Liver (tissue), 9 donors: Measurements from ENCODE around the gene PFN1. TPM values are rescaled to one million over a fixed set of nuclear protein-coding genes. Genes with fewer than 3 reads are reported as not detected.
A peak's percentile ranks its signal among the peaks of the same experiment; 100 is the strongest.
"Not testable (repeated sequence)": the region's sequence is repeated elsewhere in the genome, so short reads cannot be mapped to it uniquely, and the experiment has no call there.

ENCODE experiments used
- DNase-seq: peaks from one replicate; pipeline ENCODE4 v3.0.0-alpha.2; 2017; ENCODE audit warnings: low spot score
- H3K27ac ChIP-seq, 2 donors: one replicate each; pipeline ENCODE4 v1.7.0; 2013; ENCODE audit warnings: inconsistent platforms in 2 of 2, low read length in 2 of 2, control low read depth in 1 of 2, low read depth in 1 of 2, mild to moderate bottlenecking in 1 of 2
- H3K27me3 ChIP-seq, 4 donors: one replicate each; pipeline versions ENCODE4 v1.6.1 to v1.7.0; 2013; ENCODE audit warnings: low read length in 3 of 4, inconsistent platforms in 1 of 4, mild to moderate bottlenecking in 1 of 4, moderate library complexity in 1 of 4; ENCODE audit not compliant: control insufficient read depth in 4 of 4, insufficient read depth in 4 of 4
- H3K36me3 ChIP-seq, 4 donors: one replicate each; pipeline versions ENCODE4 v1.6.1 to v1.7.0; 2013; ENCODE audit warnings: low read length in 3 of 4, mild to moderate bottlenecking in 3 of 4, low read depth in 1 of 4, moderate library complexity in 1 of 4; ENCODE audit not compliant: control insufficient read depth in 4 of 4, insufficient read depth in 3 of 4
- H3K4me1 ChIP-seq, 4 donors: one replicate each; pipeline versions ENCODE4 v1.6.1 to v1.7.0; 2013; ENCODE audit warnings: low read length in 3 of 4, mild to moderate bottlenecking in 3 of 4, moderate library complexity in 1 of 4; ENCODE audit not compliant: control insufficient read depth in 4 of 4, insufficient read depth in 4 of 4
- H3K4me3 ChIP-seq, 3 donors: one replicate each; pipeline versions ENCODE4 v1.6.1 to v1.7.0; 2013; ENCODE audit warnings: low read length in 3 of 3, control low read depth in 1 of 3, low read depth in 1 of 3, mild to moderate bottlenecking in 1 of 3
- H3K9ac ChIP-seq, 2 donors: one replicate each; pipeline ENCODE4 v1.7.0; 2013; ENCODE audit warnings: low read length in 2 of 2, mild to moderate bottlenecking in 2 of 2, moderate library complexity in 2 of 2, control low read depth in 1 of 2, low read depth in 1 of 2
- H3K9me3 ChIP-seq, 4 donors: one replicate each; pipeline versions ENCODE4 v1.6.1 to v1.7.0; 2013; ENCODE audit warnings: low read length in 3 of 4; ENCODE audit not compliant: control insufficient read depth in 4 of 4
- ATF3 ChIP-seq: IDR thresholded peaks from 2 replicates; pipeline ENCODE4 v1.6.1; 2016; ENCODE audit warnings: antibody characterized with exemption
- CTCF ChIP-seq: fragments of 150-350 bp; IDR thresholded peaks from 2 replicates; pipeline ENCODE4 v1.5.1; 2017; ENCODE audit warnings: improper control_type of control experiment, low read depth, low read length; ENCODE audit not compliant: missing input control
- EGR1 ChIP-seq, 2 donors: IDR thresholded peaks; 2 replicates each; pipeline ENCODE4 v1.6.1; 2016 to 2018; ENCODE audit warnings: antibody characterized with exemption in 2 of 2, low read depth in 2 of 2
- FOXA1 ChIP-seq: IDR thresholded peaks from 2 replicates; pipeline ENCODE4 v1.6.1; 2016; ENCODE audit warnings: antibody characterized with exemption
- FOXA2 ChIP-seq: IDR thresholded peaks from 2 replicates; pipeline ENCODE4 v1.6.1; 2016; ENCODE audit warnings: antibody characterized with exemption
- GABPA ChIP-seq, 2 donors: IDR thresholded peaks in 1 of 2; conservative IDR thresholded peaks in 1 of 2; 2 replicates each; pipeline ENCODE4 v1.6.1; 2016; ENCODE audit warnings: antibody characterized with exemption in 2 of 2, mild to moderate bottlenecking in 1 of 2, moderate library complexity in 1 of 2
- HNF4A ChIP-seq, 2 donors: conservative IDR thresholded peaks; 2 replicates each; pipeline ENCODE4 v1.6.1; 2016; ENCODE audit warnings: antibody characterized with exemption in 2 of 2, mild to moderate bottlenecking in 2 of 2
- HNF4G ChIP-seq: IDR thresholded peaks from 2 replicates; pipeline ENCODE4 v1.6.1; 2016; ENCODE audit warnings: antibody characterized with exemption
- JUND ChIP-seq, 2 donors: IDR thresholded peaks; 2 replicates each; pipeline ENCODE4 v1.6.1; 2016; ENCODE audit warnings: antibody characterized with exemption in 2 of 2
- MAX ChIP-seq: IDR thresholded peaks from 2 replicates; pipeline ENCODE4 v1.6.1; 2016; ENCODE audit warnings: antibody characterized with exemption
- NR2F2 ChIP-seq: IDR thresholded peaks from 2 replicates; pipeline ENCODE4 v1.6.1; 2016; ENCODE audit warnings: antibody characterized with exemption
- RAD21 ChIP-seq, 2 donors: IDR thresholded peaks; 2 replicates each; pipeline ENCODE4 v1.6.1; 2016; ENCODE audit warnings: antibody characterized with exemption in 2 of 2, mild to moderate bottlenecking in 2 of 2
- REST ChIP-seq: IDR thresholded peaks from 2 replicates; pipeline ENCODE4 v1.6.1; 2016; ENCODE audit warnings: antibody characterized with exemption, mild to moderate bottlenecking
- RXRA ChIP-seq, 2 donors: IDR thresholded peaks; 2 replicates each; pipeline ENCODE4 v1.6.1; 2017 to 2018; ENCODE audit warnings: antibody characterized with exemption in 2 of 2, mild to moderate bottlenecking in 1 of 2
- SP1 ChIP-seq: IDR thresholded peaks from 2 replicates; pipeline ENCODE4 v1.6.1; 2018; ENCODE audit warnings: antibody characterized with exemption, mild to moderate bottlenecking
- YY1 ChIP-seq: IDR thresholded peaks from 2 replicates; pipeline ENCODE4 v1.6.1; 2016; ENCODE audit warnings: antibody characterized with exemption, mild to moderate bottlenecking
- ZBTB33 ChIP-seq: IDR thresholded peaks from 2 replicates; pipeline ENCODE4 v1.6.1; 2016; ENCODE audit warnings: antibody characterized with exemption
- WGBS: extraction: QIAGEN DNeasy Blood & Tissue Kit; methylation state at CpG from one replicate; pipeline ENCODE4 v1.1.7; 2013; 5-methylcytosine and 5-hydroxymethylcytosine counted together
- polyA plus RNA-seq, 2 donors: library from polyadenylated mRNA; stranded (reverse) in 1 of 2; unstranded in 1 of 2; fragments of 200-250 nt in 1 of 2; fragments of >200 nt in 1 of 2; fragmentation: Nextera tagmentation in 1 of 2; extraction: Ambion mirVana in 1 of 2; gene quantifications; one replicate each; pipeline versions ENCODE4 v1.2.1 to v1.2.3, GENCODE V29; 2013 to 2015
- total RNA-seq, 2 donors: library from RNA; depleted of rRNA; stranded (reverse); fragments of >200 nt; gene quantifications; one replicate each; pipeline ENCODE4 v1.2.3, GENCODE V29; 2014
- donor health status: healthy.
- donor health status: healthy.
- donor health status: healthy.
- donor health status: healthy.
- donor health status: healthy.

Gene PFN1
- total and polyA plus RNA-seq, 4 donors = 150 to 672 (median 580) TPM

- no peaks in the 10 kb centered on the region for H3K9me3 ChIP-seq
- H3K27ac ChIP-seq = peak overlapping the region; percentile 92 to 95
- no peak for DNase-seq
- 61% methylated on average over 8 of the region's 8 CpGs for WGBS
- no peaks in the 10 kb centered on the region for H3K27me3 ChIP-seq
- peaks cover 3 to 22% (median 16%) of the 10 kb centered on the region in 4 donors for H3K4me1 ChIP-seq
- H3K9ac ChIP-seq = peak overlapping the region in 1 of 2 donors; percentile 34
- H3K4me3 ChIP-seq = no peak overlapping the region
- H3K36me3 ChIP-seq = no peaks in the 10 kb centered on the region
- no peak for TF ChIP-seq HNF4G
- TF ChIP-seq ZBTB33 = no peak
- no peak for TF ChIP-seq GABPA (IDR thresholded peaks at IDR 0.05 in 1 of 2, conservative IDR thresholded peaks at IDR 0.05 in 1 of 2)
- TF ChIP-seq JUND (IDR thresholded peaks at IDR 0.05) = no peak
- no peak for TF ChIP-seq FOXA2
- no peak for TF ChIP-seq RXRA (IDR thresholded peaks at IDR 0.05)
- no peak for TF ChIP-seq CTCF
- no peak for TF ChIP-seq FOXA1
These were observed 28.8 kb downstream of the PFN1 start for GRCh38 chr17:4919511-4920047.

- not testable (repeated sequence) for H3K36me3 ChIP-seq
- H3K27ac ChIP-seq = peak overlapping the region in 1 of 2 donors; percentile 6
- WGBS = 86% methylated on average over 4 of the region's 4 CpGs
These were observed 33.8 kb downstream of the PFN1 start for GRCh38 chr17:4914551-4914950.

GRCh38 chr17:4913994-4914393 lies 34.3 kb downstream of the PFN1 start:
- no peak for DNase-seq
- no peak overlapping the region for H3K4me3 ChIP-seq
- H3K36me3 ChIP-seq = no peaks in the 10 kb centered on the region
- H3K4me1 ChIP-seq = peaks cover 3 to 22% (median 11%) of the 10 kb centered on the region in 4 donors
- peak; percentile 74 for TF ChIP-seq HNF4G
- TF ChIP-seq RAD21 (IDR thresholded peaks at IDR 0.05) = no peak
- peak in 1 of 2 donors; percentile 57 for TF ChIP-seq RXRA (IDR thresholded peaks at IDR 0.05)
- TF ChIP-seq FOXA2 = no peak
- TF ChIP-seq JUND (IDR thresholded peaks at IDR 0.05) = peak in 1 of 2 donors; percentile 33
- peak; percentile 64 for TF ChIP-seq ZBTB33
- TF ChIP-seq YY1 = peak; percentile 53
- no peak for TF ChIP-seq FOXA1
- TF ChIP-seq ATF3 = no peak
- TF ChIP-seq EGR1 (IDR thresholded peaks at IDR 0.05; ENCODE audit: low read depth in 2 of 2) = no peak
- peak; percentile 13 to 21 for TF ChIP-seq GABPA (IDR thresholded peaks at IDR 0.05 in 1 of 2, conservative IDR thresholded peaks at IDR 0.05 in 1 of 2)
- TF ChIP-seq HNF4A (conservative IDR thresholded peaks at IDR 0.05) = peak; percentile 91 to 92
- no peak for TF ChIP-seq MAX
- no peak for TF ChIP-seq NR2F2
- TF ChIP-seq REST = peak; percentile 22
- peak; percentile 93 for TF ChIP-seq SP1
- WGBS = 35% methylated on average over 1 of the region's 1 CpG
- H3K27me3 ChIP-seq = no peaks in the 10 kb centered on the region
- peak overlapping the region; percentile 6 to 32 for H3K27ac ChIP-seq
- H3K9me3 ChIP-seq = no peaks in the 10 kb centered on the region
- H3K9ac ChIP-seq = peak overlapping the region in 1 of 2 donors; percentile 2

More at GRCh38 chr17:4914551-4914950, 33.8 kb downstream of the PFN1 start:
- H3K4me1 ChIP-seq = peaks cover 1 to 19% (median 10%) of the 10 kb centered on the region in 4 donors
- not testable (repeated sequence) for H3K27me3 ChIP-seq, H3K4me3 ChIP-seq, H3K9me3 ChIP-seq, DNase-seq, H3K9ac ChIP-seq
